GM18502 (cell line): ENCODE measurements around the gene TP63.
A peak's percentile ranks its signal among the peaks of the same experiment; 100 is the strongest.

Source experiments
- ATAC-seq: cut with Tn5 transposase; IDR thresholded peaks from one replicate; pipeline ENCODE4 v1.9.1; 2021; ENCODE audit warnings: mild to moderate bottlenecking; ENCODE audit not compliant: unreplicated experiment, poor library complexity

Gene TP63

GRCh38 chr3:189842681-189843602 is 211.8 kb downstream of the TP63 start:
- ATAC-seq = no peak

- no peak for ATAC-seq
These were observed 213.9 kb downstream of the TP63 start for GRCh38 chr3:189845069-189845468.

- no peak for ATAC-seq
These were observed 217.3 kb downstream of the TP63 start for GRCh38 chr3:189848395-189849040.

DNA sequence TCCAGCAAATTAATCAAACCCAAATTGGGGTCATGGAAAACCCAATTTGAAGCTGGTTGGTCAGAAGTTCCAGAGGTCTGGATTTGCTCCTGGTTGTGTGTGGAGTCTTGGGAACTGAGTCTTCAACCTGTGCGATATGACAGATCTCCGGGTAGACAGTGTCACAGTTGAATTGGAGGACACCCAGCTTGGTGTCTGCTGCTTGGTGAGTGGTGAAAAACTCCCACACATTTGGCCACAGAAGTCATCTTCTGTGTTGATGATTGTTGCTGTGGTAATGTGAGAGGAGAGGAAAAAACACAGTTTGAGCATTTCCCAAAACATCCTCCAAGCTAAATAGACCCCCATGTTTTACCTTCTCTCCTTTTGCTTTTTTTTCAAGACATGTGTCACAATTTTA is 218.1 kb downstream of the TP63 start:
- ATAC-seq = no peak

GRCh38 chr3:189851682-189852081 is 220.5 kb downstream of the TP63 start:
- no peak for ATAC-seq

GRCh38 chr3:189853906-189854305 is 222.7 kb downstream of the TP63 start:
- ATAC-seq = no peak

DNA sequence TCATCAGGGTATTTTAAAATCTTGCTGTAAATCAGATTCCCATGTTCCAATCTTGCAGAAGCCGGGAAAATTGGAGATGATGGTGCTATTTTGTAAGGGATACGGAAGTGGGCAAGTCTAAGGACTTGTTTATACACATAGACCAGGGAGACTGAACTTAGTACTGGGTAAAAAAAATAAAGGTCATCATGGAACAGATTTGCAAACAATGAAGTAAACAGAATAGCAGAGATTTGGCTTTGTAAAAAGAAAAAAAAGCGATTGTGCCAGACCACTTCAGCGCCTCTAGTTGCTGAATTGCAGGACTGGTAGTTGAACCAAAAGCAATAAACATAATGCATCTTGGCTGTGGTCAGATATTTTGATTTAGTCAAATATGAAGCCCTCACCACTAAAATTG is 229.1 kb downstream of the TP63 start:
- ATAC-seq = no peak

- no peak for ATAC-seq
These were observed 231.3 kb downstream of the TP63 start for GRCh38 chr3:189862385-189862998.

DNA sequence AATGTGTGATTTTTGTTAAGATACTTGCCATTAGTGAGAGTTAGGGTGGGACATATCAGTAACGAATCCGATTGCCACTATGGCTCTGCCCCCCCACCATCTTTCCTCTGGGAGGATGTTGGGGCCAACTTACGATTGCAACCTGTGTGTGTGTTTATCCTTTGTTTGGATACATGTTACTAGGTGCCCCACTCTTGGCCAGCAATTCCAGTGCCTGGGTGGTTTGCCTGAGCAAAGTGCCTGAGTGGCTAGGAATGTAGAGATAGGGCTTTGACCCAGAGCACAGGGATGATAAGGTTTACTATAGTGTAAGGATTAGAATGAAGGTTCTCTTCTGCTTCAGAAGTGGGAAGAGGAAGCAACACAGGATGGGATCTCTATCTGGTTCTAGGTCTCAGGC is 231.8 kb downstream of the TP63 start:
- ATAC-seq = no peak

GRCh38 chr3:189868061-189868460 is 236.9 kb downstream of the TP63 start:
- ATAC-seq = no peak

GRCh38 chr3:189869165-189869564 is 238.0 kb downstream of the TP63 start:
- no peak for ATAC-seq

- ATAC-seq = no peak
These were observed 240.2 kb downstream of the TP63 start for GRCh38 chr3:189871418-189871817.

GRCh38 chr3:189883113-189883753 is 252.0 kb downstream of the TP63 start:
- peak; percentile 58 for ATAC-seq

GRCh38 chr3:189890496-189890895 is 259.3 kb downstream of the TP63 start:
- no peak for ATAC-seq

DNA sequence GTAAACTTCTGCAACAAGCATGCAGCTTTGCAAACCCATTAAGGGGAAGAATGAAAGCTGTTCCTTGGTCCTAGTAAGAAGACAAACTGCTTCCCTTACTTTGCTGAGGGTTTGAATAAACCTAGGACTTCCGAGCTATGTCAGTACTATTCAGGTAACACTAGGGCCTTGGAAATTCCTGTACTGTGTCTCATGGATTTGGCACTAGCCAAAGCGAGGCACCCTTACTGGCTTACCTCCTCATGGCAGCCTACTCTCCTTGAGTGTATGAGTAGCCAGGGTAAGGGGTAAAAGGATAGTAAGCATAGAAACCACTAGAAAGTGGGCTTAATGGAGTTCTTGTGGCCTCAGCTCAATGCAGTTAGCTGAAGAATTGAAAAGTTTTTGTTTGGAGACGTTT is 265.3 kb downstream of the TP63 start:
- no peak for ATAC-seq

GRCh38 chr3:189897406-189897805 is 266.2 kb downstream of the TP63 start:
- ATAC-seq = no peak

- ATAC-seq = no peak
These were observed 267.5 kb downstream of the TP63 start for GRCh38 chr3:189898559-189899153.

DNA sequence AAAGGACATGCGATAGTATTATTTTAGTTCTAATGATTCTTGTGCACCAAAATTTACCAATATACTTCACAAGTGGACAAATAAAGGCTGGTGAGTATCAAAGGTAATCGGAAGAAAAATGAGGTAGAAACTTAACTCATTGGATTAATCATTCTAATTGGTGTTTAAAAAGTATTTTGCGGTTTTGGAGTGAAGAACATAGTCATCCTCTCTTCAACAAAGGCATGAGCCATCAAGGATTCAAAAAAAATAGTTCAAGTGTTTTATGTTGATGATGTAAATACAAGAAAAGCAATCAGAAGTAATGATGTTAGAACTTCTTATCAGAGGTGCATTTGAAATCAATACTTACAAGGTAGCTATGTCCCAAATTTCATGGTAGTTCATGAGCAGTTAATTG is 268.0 kb downstream of the TP63 start:
- no peak for ATAC-seq

GRCh38 chr3:189900578-189900977 is 269.4 kb downstream of the TP63 start:
- no peak for ATAC-seq

GRCh38 chr3:189901481-189901880 is 270.3 kb downstream of the TP63 start:
- no peak for ATAC-seq
